ENCODE results near the gene CLPTM1. TPM values are rescaled to one million over a fixed set of nuclear protein-coding genes. Genes with fewer than 3 reads are reported as not detected.

The CLPTM1 gene
- polyA plus RNA-seq, 3 donors, result 14.7 to 84.3 (median 20.0) TPM

DNA sequence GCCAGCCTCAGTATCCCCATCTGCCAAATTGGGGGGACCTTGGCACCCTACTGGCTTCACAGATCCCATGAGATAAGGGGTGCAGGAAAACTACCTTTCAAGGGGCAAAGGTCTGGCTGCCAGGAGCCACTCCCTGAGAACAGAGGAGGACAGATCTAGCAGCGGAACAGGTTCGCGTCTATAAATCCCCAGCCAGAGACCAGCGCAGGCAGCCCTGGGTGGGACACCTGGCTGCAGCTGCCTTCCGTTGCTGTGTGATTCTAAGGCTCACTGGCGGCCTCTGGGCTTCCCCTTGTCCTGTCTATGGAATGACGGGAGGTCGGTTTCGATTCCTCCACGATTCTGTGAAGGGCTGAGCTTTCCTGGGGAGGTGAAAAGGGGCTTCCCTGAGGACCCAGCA is 53.4 kb downstream of the CLPTM1 start:
- Histone ChIP-seq H3K4me3 (replicated peaks in 1 of 3; ENCODE audit: low read depth in 2 of 3, low read length in 3 of 3) (no peak overlapping the region), H2AFZ (ENCODE audit: insufficient read depth, low read depth, low read length, poor library complexity, severe bottlenecking) (no peak overlapping the region), H3K79me2 (ENCODE audit: insufficient read depth, low read length) (no peaks in the 10 kb centered on the region), H3K9me3 (replicated peaks in 1 of 2; ENCODE audit: control insufficient read depth in 1 of 2, insufficient read depth in 1 of 2, low read length in 2 of 2) (no peaks in the 10 kb centered on the region), H3K36me3 (replicated peaks in 1 of 2; ENCODE audit: control insufficient read depth in 1 of 2, insufficient read depth in 2 of 2, low read length in 2 of 2) (peaks cover 31 to 68% of the 10 kb centered on the region in 2 donors), H3K4me2 (replicated peaks; ENCODE audit: extremely low read depth, low read length, poor library complexity, severe bottlenecking) (no peak overlapping the region), H4K20me1 (ENCODE audit: insufficient read depth, low read length) (peaks cover 57% of the 10 kb centered on the region), H3K4me1 (ENCODE audit: control insufficient read depth in 1 of 2, insufficient read depth in 2 of 2, low read length in 2 of 2) (peaks cover 0 to 7% of the 10 kb centered on the region in 2 donors), H3K27me3 (ENCODE audit: control insufficient read depth in 2 of 2, insufficient read depth in 2 of 2, low read length in 2 of 2) (no peaks in the 10 kb centered on the region), H3K9ac (ENCODE audit: insufficient read depth, low read length, poor library complexity, severe bottlenecking) (no peak overlapping the region), H3K27ac (ENCODE audit: low read depth in 1 of 2, low read length in 2 of 2) (no peak overlapping the region)
- peaks cover 47 to 72% of the 10 kb centered on the region in 2 donors for H3K36me3 Mint-ChIP-seq
- no peak overlapping the region for H3K4me3 Mint-ChIP-seq
- no peaks in the 10 kb centered on the region for H3K27me3 Mint-ChIP-seq (ENCODE audit: low read depth in 3 of 3)
- TF ChIP-seq, protein P1, sequence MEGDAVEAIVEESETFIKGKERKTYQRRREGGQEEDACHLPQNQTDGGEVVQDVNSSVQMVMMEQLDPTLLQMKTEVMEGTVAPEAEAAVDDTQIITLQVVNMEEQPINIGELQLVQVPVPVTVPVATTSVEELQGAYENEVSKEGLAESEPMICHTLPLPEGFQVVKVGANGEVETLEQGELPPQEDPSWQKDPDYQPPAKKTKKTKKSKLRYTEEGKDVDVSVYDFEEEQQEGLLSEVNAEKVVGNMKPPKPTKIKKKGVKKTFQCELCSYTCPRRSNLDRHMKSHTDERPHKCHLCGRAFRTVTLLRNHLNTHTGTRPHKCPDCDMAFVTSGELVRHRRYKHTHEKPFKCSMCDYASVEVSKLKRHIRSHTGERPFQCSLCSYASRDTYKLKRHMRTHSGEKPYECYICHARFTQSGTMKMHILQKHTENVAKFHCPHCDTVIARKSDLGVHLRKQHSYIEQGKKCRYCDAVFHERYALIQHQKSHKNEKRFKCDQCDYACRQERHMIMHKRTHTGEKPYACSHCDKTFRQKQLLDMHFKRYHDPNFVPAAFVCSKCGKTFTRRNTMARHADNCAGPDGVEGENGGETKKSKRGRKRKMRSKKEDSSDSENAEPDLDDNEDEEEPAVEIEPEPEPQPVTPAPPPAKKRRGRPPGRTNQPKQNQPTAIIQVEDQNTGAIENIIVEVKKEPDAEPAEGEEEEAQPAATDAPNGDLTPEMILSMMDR (IDR thresholded peaks at IDR 0.05), result no peak
- intact Hi-C loops (cut with micrococcal nuclease), result no loop called here
- WGBS (ENCODE audit: insufficient coverage), result no CpG with 5 or more reads among the region's 10 CpGs
- no peak for DNase-seq
- H3K4me1 Mint-ChIP-seq, result peaks cover 10% of the 10 kb centered on the region
- peaks cover 0 to 3% (median 0%) of the 10 kb centered on the region in 7 donors for H3K9me3 Mint-ChIP-seq
- peak overlapping the region in 1 of 7 donors; percentile 68 for H3K27ac Mint-ChIP-seq

DNA sequence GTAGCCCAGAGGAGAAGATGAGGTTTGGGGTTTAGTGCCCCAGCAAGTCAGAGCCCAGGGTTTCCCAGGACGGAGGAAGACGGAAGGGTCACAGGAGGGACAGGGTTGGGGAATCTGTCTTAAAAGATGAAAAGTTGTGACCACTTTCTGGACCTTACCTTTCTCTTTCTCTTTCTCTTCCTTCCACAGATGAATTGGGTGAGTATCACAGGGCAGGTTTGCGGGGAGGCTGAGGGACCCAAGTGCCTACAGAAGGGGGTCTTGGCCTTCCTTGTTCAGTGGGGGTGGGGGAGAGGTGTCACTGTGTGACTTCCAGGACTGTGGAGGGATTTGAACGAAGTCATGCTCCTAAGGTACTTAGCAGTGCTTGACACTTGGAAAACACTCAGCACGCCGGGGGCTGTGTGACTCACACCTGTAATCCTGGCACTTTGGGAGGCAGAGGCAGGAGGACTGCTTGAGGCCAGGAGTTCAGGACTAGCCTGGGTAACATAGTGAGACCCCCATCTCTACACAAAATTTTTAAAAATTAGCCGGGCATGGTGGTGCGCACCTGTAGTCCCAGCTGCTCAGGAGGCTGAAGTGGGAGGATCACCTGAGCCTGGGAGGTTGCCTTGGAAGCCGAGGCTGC is 54.6 kb downstream of the CLPTM1 start:
- TF ChIP-seq, protein P1 (IDR thresholded peaks at IDR 0.05), result no peak
- Histone ChIP-seq H3K4me3 (replicated peaks in 1 of 3; ENCODE audit: low read depth in 2 of 3, low read length in 3 of 3) (no peak overlapping the region), H3K27ac (ENCODE audit: low read depth in 1 of 2, low read length in 2 of 2) (no peak overlapping the region), H3K4me2 (replicated peaks; ENCODE audit: extremely low read depth, low read length, poor library complexity, severe bottlenecking) (no peak overlapping the region), H2AFZ (ENCODE audit: insufficient read depth, low read depth, low read length, poor library complexity, severe bottlenecking) (no peak overlapping the region), H3K9me3 (replicated peaks in 1 of 2; ENCODE audit: control insufficient read depth in 1 of 2, insufficient read depth in 1 of 2, low read length in 2 of 2) (no peaks in the 10 kb centered on the region), H3K9ac (ENCODE audit: insufficient read depth, low read length, poor library complexity, severe bottlenecking) (no peak overlapping the region), H3K4me1 (ENCODE audit: control insufficient read depth in 1 of 2, insufficient read depth in 2 of 2, low read length in 2 of 2) (peaks cover 0 to 7% of the 10 kb centered on the region in 2 donors), H3K36me3 (replicated peaks in 1 of 2; ENCODE audit: control insufficient read depth in 1 of 2, insufficient read depth in 2 of 2, low read length in 2 of 2) (peaks cover 34 to 74% of the 10 kb centered on the region in 2 donors), H3K79me2 (ENCODE audit: insufficient read depth, low read length) (no peaks in the 10 kb centered on the region), H3K27me3 (ENCODE audit: control insufficient read depth in 2 of 2, insufficient read depth in 2 of 2, low read length in 2 of 2) (no peaks in the 10 kb centered on the region), H4K20me1 (ENCODE audit: insufficient read depth, low read length) (peaks cover 58% of the 10 kb centered on the region)
- Mint-ChIP-seq H3K36me3 (peaks cover 50 to 72% of the 10 kb centered on the region in 2 donors), H3K9me3 (peaks cover 0 to 3% (median 0%) of the 10 kb centered on the region in 7 donors), H3K4me3 (no peak overlapping the region), H3K4me1 (peaks cover 10% of the 10 kb centered on the region), H3K27ac (peak overlapping the region in 1 of 7 donors; percentile 14), H3K27me3 (ENCODE audit: low read depth in 3 of 3) (no peaks in the 10 kb centered on the region)
- intact Hi-C loops (cut with micrococcal nuclease), result no loop called here
- 100% methylated on average over 3 of the region's 9 CpGs for WGBS (ENCODE audit: insufficient coverage)
- no peak for DNase-seq
